Cardiac atrium fibroblast (primary cell): ENCODE measurements around the gene CREB1. TPM values are rescaled to one million over a fixed set of nuclear protein-coding genes. Genes with fewer than 3 reads are reported as not detected.

Experiments
- total RNA-seq: library from RNA; depleted of rRNA; stranded (reverse); fragments of >200 nt; gene quantifications from 2 replicates; pipeline ENCODE4 v1.2.3, GENCODE V29; 2015

CREB1 gene
- 24.4 and 49.9 TPM in 2 replicates for total RNA-seq

DNA sequence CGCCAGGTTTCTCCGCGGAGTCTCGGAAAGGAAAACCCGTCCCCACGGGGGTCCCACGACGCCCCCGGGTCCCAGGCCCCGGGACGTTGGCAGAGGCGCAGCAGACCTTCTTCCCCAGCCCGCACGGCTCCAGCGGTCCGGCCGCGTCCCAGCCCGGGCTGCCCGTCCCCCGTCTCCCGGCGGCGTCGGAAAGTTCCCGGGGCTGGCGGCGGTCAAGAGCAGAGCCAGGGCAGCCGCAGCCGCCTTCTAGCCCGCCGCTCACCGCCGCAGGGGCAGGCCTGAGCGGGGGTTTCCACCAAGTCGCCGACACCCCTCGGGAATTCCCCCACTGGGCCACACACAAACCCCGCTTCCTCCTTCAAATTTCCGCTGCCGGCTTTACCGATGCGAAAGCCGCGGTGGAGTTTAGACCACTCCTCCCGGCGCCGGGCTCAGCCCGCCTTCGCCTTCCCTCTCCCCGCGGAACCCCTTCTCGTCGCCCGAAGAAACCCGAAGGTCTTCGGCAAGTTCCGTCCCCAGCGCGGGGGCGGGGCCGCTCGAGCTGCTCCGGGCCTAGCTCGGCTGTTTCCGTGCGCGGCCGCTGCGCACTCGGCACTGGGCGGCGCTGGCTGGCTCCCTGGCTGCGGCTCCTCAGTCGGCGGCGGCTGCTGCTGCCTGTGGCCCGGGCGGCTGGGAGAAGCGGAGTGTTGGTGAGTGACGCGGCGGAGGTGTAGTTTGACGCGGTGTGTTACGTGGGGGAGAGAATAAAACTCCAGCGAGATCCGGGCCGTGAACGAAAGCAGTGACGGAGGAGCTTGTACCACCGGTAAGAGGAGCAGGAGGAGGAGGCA is at the start of gene CREB1:
TSS of gene CREB1 (plus strand) at position 633 of the 830 bp plus-strand sequence. CDS start 25,674 bp downstream, outside the sequence.

DNA sequence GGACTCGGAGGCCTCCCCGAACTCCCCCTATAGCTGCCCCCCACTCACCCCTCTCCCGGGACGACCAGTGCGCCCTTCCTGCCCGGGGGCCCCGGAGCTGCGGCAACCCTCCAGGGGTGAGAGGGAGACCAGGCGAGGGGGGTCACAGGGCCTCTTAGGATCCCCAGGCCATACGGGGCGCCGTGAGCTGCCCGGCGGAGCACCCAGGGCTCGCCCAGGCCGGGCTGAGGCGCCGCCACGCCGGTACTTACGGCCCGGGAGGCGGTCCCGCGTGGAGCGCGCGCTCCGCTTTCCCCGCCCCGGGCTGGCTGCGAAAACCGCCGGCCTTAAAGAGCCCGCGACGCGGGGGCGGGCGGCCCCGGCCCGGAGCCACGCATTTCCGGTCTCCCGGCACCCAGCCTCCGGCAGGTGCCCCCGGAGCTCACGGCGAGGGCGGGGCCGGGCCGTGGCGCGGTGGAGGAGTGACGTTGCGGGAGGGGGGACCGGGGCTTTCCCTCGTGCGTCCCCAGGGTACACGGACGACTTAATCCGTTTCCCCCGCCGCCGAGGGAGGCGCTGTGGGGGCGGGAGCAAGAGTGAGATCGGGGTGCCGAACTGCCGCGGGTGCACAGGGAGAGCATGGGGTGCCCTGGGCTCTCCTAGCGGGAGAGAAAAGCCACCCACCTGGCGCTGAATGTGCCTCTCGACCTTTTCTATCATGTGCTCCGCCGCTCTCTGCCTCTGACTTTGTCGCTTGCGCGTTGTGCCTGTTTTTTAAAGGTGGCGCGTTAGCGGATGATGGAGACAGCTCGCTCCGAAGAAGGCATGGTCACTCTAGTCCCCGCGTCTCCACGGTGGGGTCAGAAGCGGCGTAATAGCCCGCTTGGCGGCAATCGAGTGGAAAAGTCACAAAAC is 95.5 kb downstream of the CREB1 start, which contains the start of gene METTL21A:
TSS of gene METTL21A (minus strand) at position 381 of the 894 bp plus-strand sequence. CDS start 1,019 bp downstream, outside the sequence.

Other genes starting within 250 kb of the CREB1 start
- gene METTL21A, start 95.4 kb downstream of the CREB1 start, total RNA-seq = 17.9 and 26.1 TPM in 2 replicates
- 22.6 and 48.4 TPM in 2 replicates for gene CCNYL1, start 181.7 kb downstream of the CREB1 start, total RNA-seq
- 1.8 and 2.3 TPM in 2 replicates for gene FZD5, start 239.9 kb downstream of the CREB1 start, total RNA-seq